Stimulated activated naive CD8-positive, alpha-beta T cell treated with anti-CD3 and anti-CD28 coated beads, Interleukin-15, amount 100 ng/mL, for 72 hours (primary cell): ENCODE measurements around the gene SHISA9.
A peak's percentile ranks its signal among the peaks of the same experiment; 100 is the strongest.

Experiments used
- ATAC-seq: fragments of 150-1000 bp; cut with Tn5 transposase; 2 replicates; pipeline ENCODE4 v1.10.0; 2021; ENCODE audit warnings: mild to moderate bottlenecking, moderate library complexity
- DNase-seq, 2 donors: peaks; one replicate each; pipeline ENCODE4 v3.0.0; 2021 to 2022
- H3K27ac Mint-ChIP-seq, 2 donors: one replicate each; pipeline ENCODE4 v1.8.0; 2022; ENCODE audit warnings: mild to moderate bottlenecking in 2 of 2, mixed read lengths in 2 of 2, moderate library complexity in 2 of 2
- H3K27me3 Mint-ChIP-seq: one replicate; pipeline ENCODE4 v1.8.0; 2022; ENCODE audit warnings: mixed read lengths
- H3K4me1 Mint-ChIP-seq: one replicate; pipeline ENCODE4 v1.8.0; 2022; ENCODE audit warnings: mild to moderate bottlenecking, mixed read lengths
- H3K4me3 Mint-ChIP-seq, 2 donors: one replicate each; pipeline ENCODE4 v1.8.0; 2022; ENCODE audit warnings: mild to moderate bottlenecking in 2 of 2, mixed read lengths in 2 of 2, moderate library complexity in 1 of 2
- H3K9me3 Mint-ChIP-seq, 2 donors: one replicate each; pipeline ENCODE4 v1.8.0; 2022; ENCODE audit warnings: mixed read lengths in 2 of 2

Gene SHISA9

GRCh38 chr16:13084331-13084730, 182.9 kb downstream of the SHISA9 start:
- no peaks in the 10 kb centered on the region for H3K27me3 Mint-ChIP-seq
- no peak overlapping the region for H3K4me3 Mint-ChIP-seq
- no peak for ATAC-seq
- H3K4me1 Mint-ChIP-seq: no peaks in the 10 kb centered on the region
- peaks cover 6 to 29% of the 10 kb centered on the region in 2 donors for H3K9me3 Mint-ChIP-seq
- no peak for DNase-seq
- H3K27ac Mint-ChIP-seq: no peak overlapping the region

- H3K27ac Mint-ChIP-seq: no peak overlapping the region
- no peaks in the 10 kb centered on the region for H3K4me1 Mint-ChIP-seq
- no peaks in the 10 kb centered on the region for H3K27me3 Mint-ChIP-seq
- H3K4me3 Mint-ChIP-seq: no peak overlapping the region
- no peak for DNase-seq
- no peak for ATAC-seq
- peaks cover 18 to 33% of the 10 kb centered on the region in 2 donors for H3K9me3 Mint-ChIP-seq
Observed at GRCh38 chr16:13093661-13094060, 192.3 kb downstream of the SHISA9 start.

GRCh38 chr16:13095061-13095460, 193.7 kb downstream of the SHISA9 start:
- Mint-ChIP-seq H3K4me1 (no peaks in the 10 kb centered on the region), H3K27ac (no peak overlapping the region), H3K4me3 (no peak overlapping the region), H3K27me3 (no peaks in the 10 kb centered on the region), H3K9me3 (peaks cover 12 to 26% of the 10 kb centered on the region in 2 donors)
- ATAC-seq: no peak
- DNase-seq: no peak

DNA sequence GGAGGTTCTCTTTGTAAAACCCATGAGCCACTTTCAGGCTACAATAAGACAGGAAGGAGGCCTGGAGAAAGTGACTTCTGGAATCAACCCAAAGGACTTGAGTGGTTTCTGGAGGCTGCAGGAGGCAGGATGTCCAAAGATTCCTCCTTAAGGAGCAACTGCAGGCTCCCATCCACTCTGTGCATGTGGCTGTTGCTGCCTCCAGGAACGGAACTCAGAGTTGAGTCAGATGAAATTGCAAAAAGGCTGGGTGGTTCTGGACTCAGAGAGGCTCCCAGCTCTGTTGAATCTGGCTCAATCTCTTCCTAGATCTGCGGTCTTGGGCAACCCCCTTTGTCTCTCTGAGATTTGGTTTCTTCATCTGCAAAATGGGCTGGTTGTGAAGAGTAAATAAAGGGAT, 197.1 kb downstream of the SHISA9 start:
- Mint-ChIP-seq H3K27me3 (no peaks in the 10 kb centered on the region), H3K9me3 (peaks cover 0 to 16% of the 10 kb centered on the region in 2 donors), H3K4me1 (no peaks in the 10 kb centered on the region), H3K4me3 (no peak overlapping the region), H3K27ac (no peak overlapping the region)
- no peak for DNase-seq
- no peak for ATAC-seq

- ATAC-seq: no peak
- Mint-ChIP-seq H3K4me1 (no peaks in the 10 kb centered on the region), H3K9me3 (peaks cover 4 to 18% of the 10 kb centered on the region in 2 donors), H3K27me3 (no peaks in the 10 kb centered on the region), H3K27ac (no peak overlapping the region), H3K4me3 (no peak overlapping the region)
- DNase-seq: no peak
Observed at GRCh38 chr16:13099822-13100221, 198.4 kb downstream of the SHISA9 start.

DNA sequence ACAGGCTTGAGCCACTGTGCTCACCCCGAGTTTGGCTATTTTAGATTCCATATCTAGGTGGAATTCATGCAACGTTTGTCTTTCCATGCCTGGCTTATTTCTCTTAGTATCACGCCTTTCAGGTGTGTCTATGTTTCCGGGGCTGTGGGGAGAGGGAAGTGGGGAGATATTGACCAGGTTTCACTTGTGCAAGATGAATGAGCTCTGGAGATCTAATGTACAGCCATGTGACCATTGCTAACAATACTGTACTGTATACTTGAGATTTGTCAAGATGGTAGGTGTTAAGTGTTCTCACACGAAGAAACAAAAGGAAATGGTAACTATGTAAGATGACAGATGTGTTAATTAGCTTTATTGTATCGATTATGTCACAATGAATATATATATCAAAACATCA, 199.6 kb downstream of the SHISA9 start:
- Mint-ChIP-seq H3K9me3 (peaks cover 4 to 18% of the 10 kb centered on the region in 2 donors), H3K4me1 (no peaks in the 10 kb centered on the region), H3K27me3 (no peaks in the 10 kb centered on the region), H3K4me3 (no peak overlapping the region), H3K27ac (no peak overlapping the region)
- ATAC-seq (no peak), DNase-seq (no peak)

- Mint-ChIP-seq H3K27ac (no peak overlapping the region), H3K4me3 (no peak overlapping the region), H3K9me3 (peaks cover 4 to 23% of the 10 kb centered on the region in 2 donors), H3K27me3 (no peaks in the 10 kb centered on the region), H3K4me1 (no peaks in the 10 kb centered on the region)
- no peak for DNase-seq
- no peak for ATAC-seq
Observed at GRCh38 chr16:13101828-13102227, 200.4 kb downstream of the SHISA9 start.

DNA sequence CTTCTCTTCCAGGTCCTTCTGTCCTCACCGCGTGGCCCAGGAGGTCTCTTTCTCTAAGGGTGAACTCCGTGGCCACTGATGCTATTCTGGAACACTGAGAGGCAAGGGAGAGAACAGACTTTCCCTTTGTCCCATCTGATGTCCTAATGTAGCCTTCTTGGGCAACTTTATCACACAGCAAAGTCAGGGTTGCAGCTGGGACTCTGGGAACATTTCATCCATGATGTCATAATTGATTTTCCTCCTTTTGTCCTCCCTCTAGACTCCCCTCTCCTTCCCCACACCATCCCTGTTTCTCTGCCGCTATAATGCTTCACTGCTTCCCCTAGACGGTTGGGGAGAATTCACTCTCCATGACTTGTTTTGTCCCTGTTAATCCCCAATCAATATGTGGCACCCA, 201.0 kb downstream of the SHISA9 start:
- Mint-ChIP-seq H3K27me3 (no peaks in the 10 kb centered on the region), H3K27ac (no peak overlapping the region), H3K4me1 (no peaks in the 10 kb centered on the region), H3K4me3 (no peak overlapping the region), H3K9me3 (peaks cover 4 to 23% of the 10 kb centered on the region in 2 donors)
- DNase-seq (no peak), ATAC-seq (no peak)

GRCh38 chr16:13103831-13104530, 202.6 kb downstream of the SHISA9 start:
- ATAC-seq: no peak
- no peak overlapping the region for H3K27ac Mint-ChIP-seq
- no peak overlapping the region for H3K4me3 Mint-ChIP-seq
- H3K27me3 Mint-ChIP-seq: no peaks in the 10 kb centered on the region
- no peaks in the 10 kb centered on the region for H3K4me1 Mint-ChIP-seq
- H3K9me3 Mint-ChIP-seq: peaks cover 4 to 23% of the 10 kb centered on the region in 2 donors
- DNase-seq: no peak

GRCh38 chr16:13104772-13105171, 203.4 kb downstream of the SHISA9 start:
- Mint-ChIP-seq H3K27me3 (no peaks in the 10 kb centered on the region), H3K4me1 (no peaks in the 10 kb centered on the region), H3K27ac (no peak overlapping the region), H3K4me3 (no peak overlapping the region), H3K9me3 (peaks cover 4 to 23% of the 10 kb centered on the region in 2 donors)
- DNase-seq (no peak), ATAC-seq (no peak)

DNA sequence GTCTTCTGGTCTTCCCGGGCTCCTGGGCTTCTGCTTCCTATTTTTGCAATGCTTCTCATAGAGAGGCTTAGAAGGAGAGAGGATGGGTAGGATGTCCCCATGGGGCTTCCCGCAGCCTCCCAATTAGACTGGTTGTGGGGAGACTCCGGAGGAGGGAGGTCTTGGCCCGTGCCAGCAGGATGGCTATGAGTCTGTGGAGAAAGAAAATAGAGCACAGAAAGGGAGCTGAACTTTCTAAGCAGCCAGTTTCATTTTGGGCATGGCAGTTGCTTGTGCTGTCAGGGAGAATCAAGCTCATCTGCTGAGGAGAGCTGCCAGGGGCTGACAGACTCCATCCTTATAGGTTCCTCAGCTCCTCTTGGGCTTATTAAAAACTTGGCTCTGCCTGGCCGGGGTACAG, 204.0 kb downstream of the SHISA9 start:
- Mint-ChIP-seq H3K9me3 (peaks cover 4 to 23% of the 10 kb centered on the region in 2 donors), H3K4me3 (no peak overlapping the region), H3K27ac (peak overlapping the region in 1 of 2 donors; percentile 81), H3K4me1 (no peaks in the 10 kb centered on the region), H3K27me3 (peaks cover 5% of the 10 kb centered on the region)
- DNase-seq (no peak), ATAC-seq (no peak)

DNA sequence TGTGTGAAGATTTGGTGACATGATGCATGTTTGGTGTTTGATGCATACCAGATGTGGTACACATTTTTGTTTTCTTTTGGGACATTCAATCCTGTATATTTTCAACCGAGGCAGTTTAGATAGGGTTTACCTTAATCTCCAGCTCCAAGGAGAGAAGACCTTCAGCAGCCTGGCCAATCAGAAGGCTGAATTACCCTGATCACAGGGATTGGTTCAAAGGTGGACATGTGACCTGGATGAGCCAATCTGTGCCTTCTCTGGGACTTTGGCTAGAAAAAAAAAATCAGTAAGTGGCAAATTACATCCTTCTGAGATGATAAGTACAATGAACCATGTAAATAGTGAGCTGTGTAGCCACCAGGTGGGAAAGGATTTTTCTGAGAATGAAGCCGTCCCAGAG, 205.1 kb downstream of the SHISA9 start:
- Mint-ChIP-seq H3K4me3 (no peak overlapping the region), H3K9me3 (peaks cover 4 to 23% of the 10 kb centered on the region in 2 donors), H3K27me3 (peaks cover 7% of the 10 kb centered on the region), H3K4me1 (no peaks in the 10 kb centered on the region), H3K27ac (no peak overlapping the region)
- ATAC-seq: no peak
- DNase-seq: no peak

- ATAC-seq (no peak), DNase-seq (no peak)
- Mint-ChIP-seq H3K9me3 (peaks cover 4 to 16% of the 10 kb centered on the region in 2 donors), H3K4me1 (no peaks in the 10 kb centered on the region), H3K27me3 (peaks cover 7% of the 10 kb centered on the region), H3K4me3 (no peak overlapping the region), H3K27ac (no peak overlapping the region)
Observed at GRCh38 chr16:13108126-13108525, 206.7 kb downstream of the SHISA9 start.

DNA sequence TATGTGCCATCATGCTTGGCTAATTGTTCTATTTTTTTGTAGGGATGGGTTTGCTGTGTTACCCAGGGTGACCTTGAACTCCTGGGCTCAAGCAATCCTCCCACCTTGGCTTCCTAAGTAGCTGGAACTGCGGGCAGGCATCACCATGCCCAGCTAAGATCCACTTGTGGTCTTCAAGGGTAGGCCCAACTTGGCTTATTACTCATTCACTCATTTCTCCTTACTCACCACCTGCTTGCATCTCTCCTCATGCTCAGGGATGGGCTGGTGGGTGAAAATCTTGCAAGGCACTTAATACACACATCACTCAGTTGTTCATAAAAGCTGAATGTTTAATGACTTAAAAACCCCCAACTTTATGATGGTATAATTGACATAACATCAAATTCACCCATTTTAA, 207.8 kb downstream of the SHISA9 start:
- peaks cover 4 to 7% of the 10 kb centered on the region in 2 donors for H3K9me3 Mint-ChIP-seq
- no peak overlapping the region for H3K27ac Mint-ChIP-seq
- no peaks in the 10 kb centered on the region for H3K4me1 Mint-ChIP-seq
- peaks cover 7% of the 10 kb centered on the region for H3K27me3 Mint-ChIP-seq
- DNase-seq (no peak), ATAC-seq (no peak)
- no peak overlapping the region for H3K4me3 Mint-ChIP-seq

- DNase-seq (no peak), ATAC-seq (no peak)
- Mint-ChIP-seq H3K9me3 (peaks cover 5% of the 10 kb centered on the region in 2 donors), H3K4me3 (no peak overlapping the region), H3K27ac (no peak overlapping the region), H3K27me3 (peaks cover 7% of the 10 kb centered on the region), H3K4me1 (no peaks in the 10 kb centered on the region)
Observed at GRCh38 chr16:13110124-13110796, 208.9 kb downstream of the SHISA9 start.

- Mint-ChIP-seq H3K9me3 (peaks cover 0 to 9% of the 10 kb centered on the region in 2 donors), H3K4me1 (no peaks in the 10 kb centered on the region), H3K27me3 (peaks cover 7% of the 10 kb centered on the region), H3K27ac (no peak overlapping the region), H3K4me3 (no peak overlapping the region)
- DNase-seq (no peak), ATAC-seq (no peak)
Observed at GRCh38 chr16:13111747-13112146, 210.3 kb downstream of the SHISA9 start.
